ENCODE data around the gene KREMEN1. TPM values are rescaled to one million over a fixed set of nuclear protein-coding genes. Genes with fewer than 3 reads are reported as not detected.
A peak's percentile ranks its signal among the peaks of the same experiment; 100 is the strongest.

The KREMEN1 gene
- total and polyA plus RNA-seq, 4 donors = 1.2 to 22.6 (median 3.8) TPM

DNA sequence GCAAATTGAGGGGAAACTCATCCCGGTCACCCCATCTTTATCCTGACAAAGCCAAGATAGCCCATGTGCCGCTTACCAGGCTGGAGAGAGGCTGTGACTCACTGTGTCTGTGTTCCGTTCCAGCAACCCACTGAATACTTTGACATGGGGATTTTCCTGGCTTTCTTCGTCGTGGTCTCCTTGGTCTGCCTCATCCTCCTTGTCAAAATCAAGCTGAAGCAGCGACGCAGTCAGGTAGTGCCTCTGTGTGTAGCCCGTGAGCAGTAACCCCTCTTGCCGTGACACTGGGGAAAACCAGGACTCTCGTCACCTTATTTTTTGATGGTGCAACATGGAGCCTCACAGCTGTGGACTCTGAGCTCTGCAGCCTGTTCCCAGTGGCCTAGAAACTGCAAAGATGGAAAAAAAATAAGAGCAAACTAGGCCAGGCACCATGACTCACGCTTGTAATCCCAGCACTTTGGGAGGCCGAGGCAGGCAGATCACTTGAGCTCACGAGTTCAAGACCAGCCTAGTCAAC lies 28.1 kb upstream of the KREMEN1 start:
- Histone ChIP-seq H3K4me1 (ENCODE audit: control insufficient read depth in 4 of 4, insufficient read depth in 4 of 4, low read length in 3 of 4) (peaks cover 0 to 20% (median 15%) of the 10 kb centered on the region in 4 donors), H3K9me3 (ENCODE audit: control insufficient read depth in 4 of 4, low read length in 3 of 4) (no peaks in the 10 kb centered on the region), H3K27me3 (ENCODE audit: control insufficient read depth in 4 of 4, insufficient read depth in 4 of 4, low read length in 3 of 4) (no peaks in the 10 kb centered on the region), H3K27ac (ENCODE audit: low read depth in 1 of 2, low read length in 2 of 2) (peak overlapping the region; percentile 63 to 80), H3K4me3 (ENCODE audit: low read depth in 1 of 3, low read length in 3 of 3) (no peak overlapping the region), H3K9ac (ENCODE audit: low read depth in 1 of 2, low read length in 2 of 2) (no peak overlapping the region), H3K36me3 (ENCODE audit: control insufficient read depth in 4 of 4, insufficient read depth in 3 of 4, low read depth in 1 of 4, low read length in 3 of 4) (peaks cover 0 to 28% (median 11%) of the 10 kb centered on the region in 4 donors)
- WGBS = 69% methylated on average over 13 of the region's 13 CpGs
- no peak for DNase-seq (ENCODE audit: low spot score)
- TF ChIP-seq NR2F2 (IDR thresholded peaks at IDR 0.05) = no peak
- no peak for TF ChIP-seq TAF1 (conservative IDR thresholded peaks at IDR 0.05)
- TF ChIP-seq JUND (IDR thresholded peaks at IDR 0.05) = peak; percentile 92 to 94
- TF ChIP-seq RAD21 (IDR thresholded peaks at IDR 0.05) = peak in 1 of 2 donors; percentile 54
- TF ChIP-seq FOXA2 (IDR thresholded peaks at IDR 0.05) = no peak
- peak; percentile 34 for TF ChIP-seq FOXA1 (IDR thresholded peaks at IDR 0.05)
- TF ChIP-seq, protein P1, sequence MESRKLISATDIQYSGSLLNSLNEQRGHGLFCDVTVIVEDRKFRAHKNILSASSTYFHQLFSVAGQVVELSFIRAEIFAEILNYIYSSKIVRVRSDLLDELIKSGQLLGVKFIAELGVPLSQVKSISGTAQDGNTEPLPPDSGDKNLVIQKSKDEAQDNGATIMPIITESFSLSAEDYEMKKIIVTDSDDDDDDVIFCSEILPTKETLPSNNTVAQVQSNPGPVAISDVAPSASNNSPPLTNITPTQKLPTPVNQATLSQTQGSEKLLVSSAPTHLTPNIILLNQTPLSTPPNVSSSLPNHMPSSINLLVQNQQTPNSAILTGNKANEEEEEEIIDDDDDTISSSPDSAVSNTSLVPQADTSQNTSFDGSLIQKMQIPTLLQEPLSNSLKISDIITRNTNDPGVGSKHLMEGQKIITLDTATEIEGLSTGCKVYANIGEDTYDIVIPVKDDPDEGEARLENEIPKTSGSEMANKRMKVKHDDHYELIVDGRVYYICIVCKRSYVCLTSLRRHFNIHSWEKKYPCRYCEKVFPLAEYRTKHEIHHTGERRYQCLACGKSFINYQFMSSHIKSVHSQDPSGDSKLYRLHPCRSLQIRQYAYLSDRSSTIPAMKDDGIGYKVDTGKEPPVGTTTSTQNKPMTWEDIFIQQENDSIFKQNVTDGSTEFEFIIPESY (IDR thresholded peaks at IDR 0.05) = no peak
- TF ChIP-seq, protein P2, sequence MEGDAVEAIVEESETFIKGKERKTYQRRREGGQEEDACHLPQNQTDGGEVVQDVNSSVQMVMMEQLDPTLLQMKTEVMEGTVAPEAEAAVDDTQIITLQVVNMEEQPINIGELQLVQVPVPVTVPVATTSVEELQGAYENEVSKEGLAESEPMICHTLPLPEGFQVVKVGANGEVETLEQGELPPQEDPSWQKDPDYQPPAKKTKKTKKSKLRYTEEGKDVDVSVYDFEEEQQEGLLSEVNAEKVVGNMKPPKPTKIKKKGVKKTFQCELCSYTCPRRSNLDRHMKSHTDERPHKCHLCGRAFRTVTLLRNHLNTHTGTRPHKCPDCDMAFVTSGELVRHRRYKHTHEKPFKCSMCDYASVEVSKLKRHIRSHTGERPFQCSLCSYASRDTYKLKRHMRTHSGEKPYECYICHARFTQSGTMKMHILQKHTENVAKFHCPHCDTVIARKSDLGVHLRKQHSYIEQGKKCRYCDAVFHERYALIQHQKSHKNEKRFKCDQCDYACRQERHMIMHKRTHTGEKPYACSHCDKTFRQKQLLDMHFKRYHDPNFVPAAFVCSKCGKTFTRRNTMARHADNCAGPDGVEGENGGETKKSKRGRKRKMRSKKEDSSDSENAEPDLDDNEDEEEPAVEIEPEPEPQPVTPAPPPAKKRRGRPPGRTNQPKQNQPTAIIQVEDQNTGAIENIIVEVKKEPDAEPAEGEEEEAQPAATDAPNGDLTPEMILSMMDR (IDR thresholded peaks at IDR 0.05; ENCODE audit: low read depth, low read length, missing input control) = no peak
- peak; percentile 75 for TF ChIP-seq YY1 (IDR thresholded peaks at IDR 0.05)
- TF ChIP-seq HNF4G (IDR thresholded peaks at IDR 0.05) = peak; percentile 77
- TF ChIP-seq, protein P3, sequence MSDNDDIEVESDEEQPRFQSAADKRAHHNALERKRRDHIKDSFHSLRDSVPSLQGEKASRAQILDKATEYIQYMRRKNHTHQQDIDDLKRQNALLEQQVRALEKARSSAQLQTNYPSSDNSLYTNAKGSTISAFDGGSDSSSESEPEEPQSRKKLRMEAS (IDR thresholded peaks at IDR 0.05) = peak; percentile 60
- peak; percentile 85 for TF ChIP-seq ATF3 (IDR thresholded peaks at IDR 0.05)
- peak in 1 of 2 donors; percentile 15 for TF ChIP-seq EGR1 (IDR thresholded peaks at IDR 0.05; ENCODE audit: low read depth in 2 of 2)
- TF ChIP-seq GABPA (IDR thresholded peaks at IDR 0.05 in 1 of 2, conservative IDR thresholded peaks at IDR 0.05 in 1 of 2) = no peak
- peak; percentile 87 to 92 for TF ChIP-seq HNF4A (conservative IDR thresholded peaks at IDR 0.05)
- TF ChIP-seq RXRA (IDR thresholded peaks at IDR 0.05) = peak; percentile 82 to 83
- peak; percentile 84 for TF ChIP-seq SP1 (IDR thresholded peaks at IDR 0.05)
- no peak for TF ChIP-seq REST (IDR thresholded peaks at IDR 0.05)

All from liver (tissue), 9 donors.